GM13976 (cell line): ENCODE results near the gene SYN1.

Experiments
- DNase-seq: peaks from one replicate; pipeline ENCODE4 v3.0.0; 2012; ENCODE audit warnings: low spot score
- in situ Hi-C: fragments of 300-500 bp; cut with MboI; formaldehyde crosslinking; loops from one replicate; pipeline ENCODE4 v1.12.0; 2022; ENCODE audit warnings: low sequenced_read_pairs, mixed read lengths, inconsistent platforms; ENCODE audit not compliant: unreplicated experiment
- TF ChIP-seq, protein P1 (sequence below): IDR thresholded peaks from 2 replicates; pipeline ENCODE4 v1.5.1; 2012; ENCODE audit warnings: borderline replicate concordance, mild to moderate bottlenecking; ENCODE audit not compliant: insufficient read depth; ENCODE audit errors: extremely low read depth, missing control alignments, control extremely low read depth

The SYN1 gene

DNA sequence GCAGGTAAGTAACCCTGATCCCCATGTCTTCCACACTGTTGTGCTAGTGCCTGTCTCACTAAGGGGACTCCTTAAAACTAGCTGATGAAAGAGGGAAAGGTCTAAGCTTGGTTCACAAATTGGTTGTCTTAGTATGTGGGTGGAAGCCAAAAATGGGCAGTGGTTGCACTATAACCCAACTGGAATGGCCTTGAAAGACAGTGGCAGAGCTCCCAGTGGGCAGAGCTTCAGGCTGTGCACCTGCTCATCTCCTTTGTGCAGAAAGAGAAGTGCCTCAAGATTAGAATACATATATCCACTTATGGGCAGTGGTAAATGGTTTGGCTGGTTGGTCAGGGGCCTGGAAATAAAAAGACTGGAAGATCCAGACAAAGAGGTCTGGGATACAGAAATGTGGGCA, 7.2 kb downstream of the SYN1 start:
- DNase-seq = no peak
- TF ChIP-seq, protein P1, sequence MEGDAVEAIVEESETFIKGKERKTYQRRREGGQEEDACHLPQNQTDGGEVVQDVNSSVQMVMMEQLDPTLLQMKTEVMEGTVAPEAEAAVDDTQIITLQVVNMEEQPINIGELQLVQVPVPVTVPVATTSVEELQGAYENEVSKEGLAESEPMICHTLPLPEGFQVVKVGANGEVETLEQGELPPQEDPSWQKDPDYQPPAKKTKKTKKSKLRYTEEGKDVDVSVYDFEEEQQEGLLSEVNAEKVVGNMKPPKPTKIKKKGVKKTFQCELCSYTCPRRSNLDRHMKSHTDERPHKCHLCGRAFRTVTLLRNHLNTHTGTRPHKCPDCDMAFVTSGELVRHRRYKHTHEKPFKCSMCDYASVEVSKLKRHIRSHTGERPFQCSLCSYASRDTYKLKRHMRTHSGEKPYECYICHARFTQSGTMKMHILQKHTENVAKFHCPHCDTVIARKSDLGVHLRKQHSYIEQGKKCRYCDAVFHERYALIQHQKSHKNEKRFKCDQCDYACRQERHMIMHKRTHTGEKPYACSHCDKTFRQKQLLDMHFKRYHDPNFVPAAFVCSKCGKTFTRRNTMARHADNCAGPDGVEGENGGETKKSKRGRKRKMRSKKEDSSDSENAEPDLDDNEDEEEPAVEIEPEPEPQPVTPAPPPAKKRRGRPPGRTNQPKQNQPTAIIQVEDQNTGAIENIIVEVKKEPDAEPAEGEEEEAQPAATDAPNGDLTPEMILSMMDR = no peak
- in situ Hi-C loops = no loop called here

DNA sequence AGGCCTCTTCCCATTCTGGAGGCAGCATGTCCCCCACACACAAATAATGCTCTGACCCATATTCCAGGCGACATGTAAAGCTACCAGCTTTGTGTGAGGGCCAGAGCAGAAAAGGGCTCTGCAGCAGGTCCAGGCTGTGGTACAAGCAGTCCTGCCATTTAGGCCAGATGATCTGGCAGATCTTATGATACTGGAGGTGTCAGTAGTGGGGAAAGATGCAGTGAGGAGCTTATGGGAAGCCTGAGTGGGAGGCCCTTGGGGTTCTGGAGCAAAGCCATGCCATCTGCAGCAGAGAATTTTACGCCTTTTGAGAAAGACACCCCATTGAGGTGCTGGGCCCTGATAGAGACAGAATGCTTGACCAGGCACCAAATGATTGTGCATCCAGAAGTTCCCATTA, 7.7 kb downstream of the SYN1 start:
- TF ChIP-seq, protein P1 = no peak
- in situ Hi-C loops = no loop called here
- no peak for DNase-seq

DNA sequence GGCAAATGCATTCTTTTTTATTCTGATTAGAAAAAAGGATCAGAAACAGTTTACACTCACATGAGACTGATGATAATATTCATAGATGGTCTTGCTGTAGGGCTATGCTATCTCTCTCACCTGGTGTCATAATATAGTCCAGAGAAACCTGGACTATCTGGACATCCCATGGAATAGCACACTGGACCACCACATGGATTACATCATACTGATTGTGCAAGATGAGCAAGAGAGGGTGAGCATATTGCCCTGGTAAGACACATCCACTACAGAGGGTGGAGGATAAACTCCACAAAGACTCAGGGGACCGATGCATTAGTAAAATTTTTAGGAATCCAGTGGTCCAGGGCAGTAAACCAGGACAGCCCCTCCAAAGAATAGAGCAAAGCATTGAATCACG, 8.2 kb downstream of the SYN1 start:
- in situ Hi-C loops = no loop called here
- TF ChIP-seq, protein P1 = no peak
- no peak for DNase-seq

DNA sequence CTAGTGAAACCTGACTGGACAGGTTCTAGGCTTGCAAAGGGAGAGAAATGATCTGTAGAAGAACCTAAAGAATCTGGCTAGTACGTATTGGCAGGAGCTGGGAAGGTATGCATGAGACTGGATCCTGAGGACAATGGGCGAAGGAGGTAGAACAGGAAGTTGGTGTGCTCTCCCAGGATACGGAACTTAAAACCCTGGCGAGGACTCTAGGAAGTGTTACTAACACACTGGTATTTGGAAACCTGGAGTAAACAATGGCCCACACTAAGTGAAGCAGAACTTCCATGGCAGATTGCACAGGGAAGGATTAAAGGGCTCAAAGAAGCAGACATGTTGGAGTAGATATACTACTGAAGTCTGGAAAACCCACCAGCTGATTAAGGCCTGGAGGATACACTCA, 9.1 kb downstream of the SYN1 start:
- DNase-seq = no peak
- in situ Hi-C loops = no loop called here

DNA sequence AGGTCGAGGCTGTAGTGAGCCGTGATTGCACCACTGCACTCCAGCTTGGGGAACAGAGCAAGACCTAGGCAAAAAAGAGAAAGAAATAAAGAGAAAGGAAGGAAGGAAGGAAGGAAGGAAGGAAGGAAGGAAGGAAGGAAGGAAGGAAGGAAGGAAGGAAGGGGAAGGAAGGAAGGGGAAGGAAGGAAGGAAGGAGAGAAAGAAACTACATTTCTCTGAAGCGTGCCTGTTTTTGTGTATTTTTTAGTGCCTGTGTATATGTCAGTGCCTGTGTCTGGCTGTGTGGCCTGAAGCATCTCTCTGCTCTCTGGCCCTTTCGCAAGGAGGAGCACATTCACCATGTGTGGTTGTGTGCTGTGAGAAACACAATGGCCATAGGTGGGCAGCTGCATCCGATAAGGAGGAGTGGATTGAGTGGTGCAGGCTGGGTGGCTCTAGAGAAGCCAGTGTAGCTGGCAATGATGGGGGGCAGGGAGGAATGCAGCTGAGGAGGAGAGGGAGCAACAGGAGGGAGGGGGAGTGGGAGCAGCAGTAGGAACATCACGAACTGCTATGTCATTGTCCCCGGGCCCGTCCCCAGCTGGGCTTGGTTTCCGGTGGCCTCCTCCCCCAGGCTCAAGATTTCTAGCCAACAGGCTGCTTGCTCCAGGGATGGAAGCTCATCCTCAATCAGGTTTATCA, 11.4 kb downstream of the SYN1 start:
- DNase-seq = no peak
- TF ChIP-seq, protein P1 = no peak
- in situ Hi-C loops = no loop called here

More for the DNA sequence above, 9.1 kb downstream of the SYN1 start:
- TF ChIP-seq, protein P1 = no peak

DNA sequence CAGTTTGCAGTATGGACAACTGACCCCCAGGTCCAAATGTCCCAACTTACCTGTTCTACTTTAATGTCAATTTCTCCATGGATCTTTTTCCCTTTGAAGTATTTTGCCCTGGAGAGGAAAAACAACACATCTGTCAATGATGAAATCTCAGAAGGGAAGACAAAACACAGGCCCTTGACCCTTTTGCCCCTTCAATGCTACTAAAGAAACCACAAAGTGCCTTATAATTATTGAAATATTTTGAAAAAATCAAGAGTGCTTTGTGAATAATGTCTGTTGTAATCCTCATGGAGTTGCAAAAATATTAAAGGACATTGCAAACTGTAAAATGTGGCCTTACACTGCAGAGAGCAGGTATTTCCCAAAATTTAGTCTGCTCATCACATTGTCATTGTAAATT, 12.6 kb downstream of the SYN1 start:
- TF ChIP-seq, protein P1 = no peak
- in situ Hi-C loops = no loop called here
- no peak for DNase-seq
